Anterior cingulate cortex (tissue), 58 donors: ENCODE data around the gene FGF6.
A peak's percentile ranks its signal among the peaks of the same experiment; 100 is the strongest.

ENCODE experiments used
- DNase-seq, 58 donors: peaks; one replicate each; lab custom pipeline; 2025; lab: John Stamatoyannopoulos, UW

FGF6 gene

DNA sequence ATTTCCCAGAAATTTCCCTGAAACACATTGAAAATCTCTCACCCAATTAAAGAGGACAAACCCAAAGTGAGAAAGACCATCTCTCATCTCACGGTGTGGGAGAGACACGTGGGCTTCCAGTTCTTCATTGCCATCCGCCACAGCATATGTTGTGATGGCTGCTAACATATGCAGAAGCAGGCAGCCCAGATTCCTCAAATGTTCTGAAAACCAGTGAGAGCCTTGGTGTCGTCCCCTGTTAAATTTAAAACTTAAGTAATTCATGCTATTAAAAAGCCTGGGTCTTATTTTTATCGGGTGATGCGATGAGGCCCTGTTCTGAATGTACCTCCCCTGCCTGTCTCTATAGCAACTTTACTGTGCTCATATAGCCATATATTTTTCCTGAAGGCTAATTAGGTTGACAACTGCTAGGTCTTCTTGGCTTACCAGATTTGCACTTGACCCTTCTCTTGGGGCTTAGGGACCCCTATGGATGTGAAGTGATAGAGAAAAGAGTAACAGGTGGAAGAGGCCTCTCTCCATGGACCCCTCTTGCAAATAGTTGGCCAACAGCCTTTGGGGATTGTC lies 2.8 kb upstream of the FGF6 start:
- peak in 18 of 58 donors; percentile 8 to 72 (median 32) for DNase-seq

- no peak for DNase-seq
Measured at GRCh38 chr12:4447151-4447550, 1.5 kb upstream of the FGF6 start.

- no peak for DNase-seq
Measured at GRCh38 chr12:4446335-4446734, 720 bp upstream of the FGF6 start.

GRCh38 chr12:4444031-4444430 lies 1.6 kb downstream of the FGF6 start:
- DNase-seq = no peak

GRCh38 chr12:4443616-4444015 lies 2.0 kb downstream of the FGF6 start:
- no peak for DNase-seq

DNA sequence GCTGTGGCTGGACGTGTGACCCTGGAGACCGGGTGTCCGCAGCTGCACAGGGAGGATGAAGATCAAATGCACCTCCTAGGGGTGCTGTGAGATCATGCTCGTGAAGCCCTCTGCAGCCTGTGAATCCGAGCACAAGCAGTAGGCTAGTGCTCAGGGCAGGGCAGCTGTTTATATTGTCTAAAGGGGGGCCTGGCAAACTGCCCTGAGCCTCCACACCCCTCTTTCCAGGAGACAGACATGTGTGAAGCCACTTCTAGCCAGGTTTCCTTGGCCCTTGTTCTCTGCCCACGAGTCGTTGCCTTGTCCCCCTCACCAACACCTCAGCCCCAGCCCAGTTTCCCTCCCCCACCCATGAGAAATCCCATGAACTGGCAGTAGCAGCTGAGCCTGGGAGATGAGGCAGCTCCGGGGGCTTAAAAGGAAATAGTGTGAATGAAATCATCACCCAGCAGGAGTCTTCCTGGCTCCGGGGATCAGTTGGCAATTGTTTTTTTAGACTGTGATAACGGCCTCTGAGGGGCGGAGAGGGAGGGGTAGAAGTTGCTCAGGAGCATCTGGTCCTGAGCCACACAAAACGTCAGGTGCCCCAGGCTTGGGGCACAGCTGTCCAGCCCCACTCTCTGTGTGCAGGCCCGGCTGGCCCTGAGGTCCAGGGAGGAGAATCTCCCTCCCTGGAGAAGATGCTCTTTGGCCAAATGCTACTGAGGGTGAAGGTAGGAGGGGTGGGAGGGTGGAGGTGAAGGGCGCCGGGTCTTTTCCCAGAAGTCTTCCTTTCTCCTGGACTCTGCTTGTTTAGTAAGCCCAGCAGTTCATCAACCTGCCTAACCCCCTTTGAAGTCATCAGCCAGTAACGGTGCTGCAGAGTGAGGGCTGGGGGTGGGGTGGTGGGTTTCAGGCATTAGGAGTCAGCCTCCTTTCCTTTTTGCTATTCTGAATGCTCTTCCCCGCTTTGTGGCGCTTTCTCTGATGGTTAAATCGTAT lies 4.0 kb downstream of the FGF6 start:
- no peak for DNase-seq

DNA sequence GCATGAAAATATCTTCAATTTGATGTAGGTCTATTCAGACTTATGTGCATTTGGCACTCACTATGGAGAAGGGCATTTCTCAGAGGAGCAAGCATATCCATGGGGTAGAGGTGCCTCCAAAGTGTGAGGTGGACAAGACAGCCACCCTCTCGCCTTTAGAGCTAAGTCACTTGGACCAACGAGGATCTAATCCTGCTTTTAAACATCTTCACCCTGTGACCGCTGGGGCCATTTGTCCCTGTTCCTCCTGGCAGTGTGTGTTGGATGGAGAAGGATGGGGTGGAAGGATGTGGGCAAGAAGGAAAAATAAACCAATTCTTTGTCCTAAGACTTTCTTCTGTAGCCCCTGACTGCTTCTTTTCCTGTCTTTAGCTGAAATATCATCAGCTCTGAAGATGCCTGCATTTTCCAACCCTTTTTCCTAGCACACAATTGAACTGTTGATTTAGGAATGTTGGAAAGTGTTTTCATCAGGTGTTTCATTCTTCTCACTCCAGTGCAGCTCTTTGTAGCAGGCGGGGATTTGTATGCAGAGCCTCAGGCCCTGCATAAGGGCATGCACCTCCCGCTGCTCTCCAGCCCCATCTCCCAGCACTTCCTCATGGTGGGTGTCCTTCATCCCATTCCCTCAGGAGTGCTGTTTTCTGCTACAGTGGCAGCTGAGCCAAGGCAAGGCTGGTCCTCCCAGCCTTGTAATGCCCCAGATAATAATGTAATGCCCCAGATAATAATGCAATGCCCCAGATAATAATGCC lies 5.3 kb downstream of the FGF6 start:
- DNase-seq = no peak

- no peak for DNase-seq
Measured at GRCh38 chr12:4439736-4440135, 5.9 kb downstream of the FGF6 start.

- no peak for DNase-seq
Measured at GRCh38 chr12:4438834-4439596, 6.6 kb downstream of the FGF6 start.

DNA sequence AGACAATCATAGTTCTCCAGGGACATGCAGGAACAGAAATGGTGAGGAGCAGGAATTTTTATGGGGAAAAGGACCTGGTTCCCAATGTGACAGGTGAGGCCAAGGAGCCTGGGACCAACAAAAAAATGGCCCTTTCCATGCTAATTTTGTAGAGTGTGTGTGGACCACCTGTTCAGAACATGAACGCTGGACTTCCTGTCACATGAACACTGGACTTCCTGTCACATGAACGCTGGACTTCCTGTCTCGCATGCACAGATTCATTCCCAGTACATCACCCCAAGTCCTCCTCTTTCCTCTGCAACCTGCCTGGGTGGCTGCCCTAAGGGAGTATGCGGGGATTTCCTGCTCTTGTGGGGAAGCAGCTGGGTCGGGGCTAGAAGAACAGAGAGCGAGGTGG lies 10.1 kb downstream of the FGF6 start:
- no peak for DNase-seq

DNA sequence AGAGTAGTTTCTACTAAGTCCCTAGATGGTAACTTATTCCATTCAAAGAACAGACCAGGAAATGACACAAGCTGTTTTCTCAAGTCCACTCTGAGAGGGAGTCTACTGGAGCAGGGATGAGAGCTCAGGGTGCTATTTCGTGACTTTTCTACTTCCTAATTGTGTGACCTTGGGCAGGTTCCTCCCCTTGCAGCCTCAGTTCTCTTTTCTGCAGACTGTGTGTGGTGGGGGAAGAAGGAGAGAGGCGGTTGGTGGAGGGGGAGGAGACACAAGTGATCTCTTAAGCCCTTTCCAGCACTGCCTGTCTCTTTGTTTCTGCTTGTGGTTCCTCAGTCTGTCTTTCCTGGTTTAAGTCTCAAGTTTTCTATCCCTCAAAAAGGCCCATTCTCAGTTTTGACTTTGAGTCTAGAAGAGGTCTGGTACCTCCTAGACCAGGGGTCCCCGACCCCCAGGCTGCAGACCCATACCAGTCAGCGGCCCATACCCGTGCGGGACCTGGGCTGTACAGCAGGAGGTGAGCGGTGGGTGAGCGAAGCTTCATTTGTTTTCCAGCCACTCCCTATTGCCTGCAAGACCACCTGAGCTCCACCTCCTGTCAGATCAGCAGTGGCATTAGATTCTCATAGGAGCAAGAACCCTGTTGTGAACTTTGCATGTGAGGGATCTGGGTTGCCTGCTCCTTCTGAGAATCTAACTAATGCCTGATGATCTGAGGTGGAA lies 10.7 kb downstream of the FGF6 start:
- DNase-seq = no peak

DNA sequence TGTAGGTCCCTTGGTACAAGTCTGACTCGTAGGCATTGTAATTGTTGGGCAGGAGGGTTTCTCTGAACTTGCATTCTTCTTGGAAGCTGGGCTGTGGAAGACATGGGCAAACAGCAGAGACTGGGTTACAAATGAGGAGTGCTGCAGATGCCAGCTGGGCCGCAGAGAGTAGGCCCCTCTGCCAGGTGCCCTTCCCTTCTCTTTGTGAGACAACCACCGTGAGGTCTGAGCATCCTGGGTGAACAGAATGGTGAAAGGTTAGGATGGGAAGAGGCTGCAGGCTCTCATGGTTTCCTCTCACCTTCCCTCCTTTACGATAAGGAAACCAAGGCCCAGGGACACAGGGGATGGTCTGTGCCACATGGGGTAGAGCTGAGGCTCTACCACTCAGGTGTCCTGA lies 11.3 kb downstream of the FGF6 start:
- no peak for DNase-seq

GRCh38 chr12:4433745-4434058 lies 11.9 kb downstream of the FGF6 start:
- no peak for DNase-seq

- DNase-seq = no peak
Measured at GRCh38 chr12:4432878-4433744, 12.5 kb downstream of the FGF6 start.

GRCh38 chr12:4431866-4432265 lies 13.7 kb downstream of the FGF6 start:
- DNase-seq = no peak

GRCh38 chr12:4431436-4431835 lies 14.2 kb downstream of the FGF6 start:
- DNase-seq = no peak

- no peak for DNase-seq
Measured at GRCh38 chr12:4424422-4424821, 21.2 kb downstream of the FGF6 start.

DNA sequence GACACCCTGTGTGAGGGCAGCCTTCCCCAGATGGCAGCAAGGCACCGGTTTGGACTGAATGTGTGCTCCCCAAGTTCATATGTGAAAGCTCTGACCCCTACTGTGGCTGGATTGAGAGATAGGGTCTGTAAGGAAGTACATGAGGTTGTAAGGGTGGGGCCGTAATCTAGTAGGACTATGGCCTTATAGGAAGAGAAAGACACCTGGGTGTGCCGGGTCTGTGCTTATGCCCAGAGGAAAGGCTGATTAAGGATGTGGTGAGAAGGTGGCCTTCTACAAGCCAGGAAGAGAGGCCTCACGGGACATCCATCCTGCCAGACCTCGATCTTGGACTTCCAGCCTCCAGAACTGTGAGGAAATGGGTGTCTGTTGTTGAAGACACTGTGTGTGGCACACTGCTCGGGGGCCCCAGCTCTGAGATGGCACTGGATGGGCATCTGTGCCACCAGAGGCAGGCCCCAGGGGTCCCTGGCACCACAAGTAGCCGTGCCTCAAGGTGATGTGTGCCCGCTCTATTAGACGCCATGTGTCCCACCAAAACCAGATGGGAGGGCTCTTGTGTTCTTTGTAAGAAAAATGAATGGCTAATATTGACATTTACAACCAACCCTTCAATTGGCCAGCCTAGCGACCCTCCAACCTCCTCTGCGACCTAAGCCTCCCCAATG lies 22.0 kb downstream of the FGF6 start:
- no peak for DNase-seq

- no peak for DNase-seq
Measured at GRCh38 chr12:4422985-4423384, 22.6 kb downstream of the FGF6 start.
